HEK293 (cell line): ENCODE measurements around the gene SPAG5.

Experiments used
- CTCF ChIA-PET: fragments of 350-600 bp; formaldehyde crosslinking; extraction: SDS; loops from one replicate; lab custom pipeline; 2021; ENCODE audit warnings: antibody characterized with exemption; lab: Yijun Ruan, JAX
- POLR2A ChIA-PET: fragments of 300-600 bp; formaldehyde crosslinking; extraction: SDS; loops from one replicate; lab custom pipeline; 2020; ENCODE audit warnings: antibody characterized with exemption, inconsistent platforms; lab: Yijun Ruan, JAX
- H3K27ac ChIP-seq: fragments of 200-500 bp; sonication (Bioruptor generic); 2 replicates; pipeline ENCODE4 v1.5.1; 2014; ENCODE audit warnings: low read depth, low read length, control low read depth, inconsistent platforms; ENCODE audit errors: extremely low read depth
- H3K36me3 ChIP-seq, 2 experiments: fragments of 200-500 bp in 1 of 2; sonication (Bioruptor generic) in 1 of 2; 1 replicate in 1 of 2; 2 replicates in 1 of 2; pipeline ENCODE4 v1.5.1; 2014 to 2017; ENCODE audit warnings: inconsistent platforms in 2 of 2, low read length in 2 of 2; ENCODE audit not compliant: control insufficient read depth in 2 of 2, insufficient read depth in 1 of 2
- H3K4me1 ChIP-seq: fragments of 200-500 bp; sonication (Bioruptor generic); 2 replicates; pipeline ENCODE4 v1.5.1; 2014; ENCODE audit warnings: mild to moderate bottlenecking, low read length, inconsistent platforms; ENCODE audit not compliant: control insufficient read depth, insufficient read depth
- H3K4me3 ChIP-seq: 2 replicates; pipeline ENCODE4 v1.5.1; 2011; ENCODE audit warnings: low read depth, mild to moderate bottlenecking, control low read depth, low read length, moderate library complexity
- H3K9me3 ChIP-seq: fragments of 200-500 bp; sonication (Bioruptor generic); 2 replicates; pipeline ENCODE4 v1.5.1; 2014; ENCODE audit warnings: low read depth, low read length, inconsistent platforms; ENCODE audit not compliant: control insufficient read depth, insufficient read depth
- GLIS1 ChIP-seq: fragments of 450-650 bp; formaldehyde crosslinking; IDR thresholded peaks from 2 replicates; pipeline ENCODE4 v1.5.1; 2016; ENCODE audit warnings: missing biosample characterization, missing genetic modification characterization
- IKZF3 ChIP-seq: fragments of 450-650 bp; IDR thresholded peaks from 2 replicates; pipeline ENCODE4 v1.5.0; 2018; ENCODE audit warnings: missing biosample characterization, mild to moderate bottlenecking, missing genetic modification characterization, moderate library complexity
- KLF1 ChIP-seq: fragments of 450-650 bp; formaldehyde crosslinking; IDR thresholded peaks from 2 replicates; pipeline ENCODE4 v1.5.1; 2016; ENCODE audit warnings: missing biosample characterization, missing genetic modification characterization
- KLF9 ChIP-seq: fragments of 450-650 bp; formaldehyde crosslinking; IDR thresholded peaks from 2 replicates; pipeline ENCODE4 v1.5.1; 2016; ENCODE audit warnings: missing biosample characterization, missing genetic modification characterization, low read depth
- ZIC2 ChIP-seq: fragments of 450-650 bp; formaldehyde crosslinking; IDR thresholded peaks from 2 replicates; pipeline ENCODE4 v1.5.1; 2016; ENCODE audit warnings: missing biosample characterization, missing genetic modification characterization
- ZNF221 ChIP-seq: fragments of 450-650 bp; formaldehyde crosslinking; IDR thresholded peaks from 2 replicates; pipeline ENCODE4 v1.5.1; 2017; ENCODE audit warnings: missing biosample characterization, missing genetic modification characterization, borderline replicate concordance
- ZNF473 ChIP-seq: fragments of 450-650 bp; formaldehyde crosslinking; IDR thresholded peaks from 2 replicates; pipeline ENCODE4 v1.5.1; 2017; ENCODE audit warnings: missing biosample characterization, missing genetic modification characterization
- ZNF510 ChIP-seq: fragments of 450-650 bp; formaldehyde crosslinking; IDR thresholded peaks from 2 replicates; pipeline ENCODE4 v1.5.1; 2018; ENCODE audit warnings: mild to moderate bottlenecking, missing genetic modification characterization, missing biosample characterization; ENCODE audit not compliant: insufficient replicate concordance
- ZNF585B ChIP-seq: fragments of 450-650 bp; formaldehyde crosslinking; IDR thresholded peaks from 2 replicates; pipeline ENCODE4 v1.5.1; 2016; ENCODE audit warnings: missing biosample characterization, missing genetic modification characterization
- ZNF664 ChIP-seq: fragments of 450-650 bp; formaldehyde crosslinking; IDR thresholded peaks from 2 replicates; pipeline ENCODE4 v1.5.1; 2016; ENCODE audit warnings: missing biosample characterization, missing genetic modification characterization
- ZNF76 ChIP-seq: fragments of 450-650 bp; formaldehyde crosslinking; IDR thresholded peaks from 2 replicates; pipeline ENCODE4; 2016; ENCODE audit warnings: low read depth, missing biosample characterization, missing genetic modification characterization, borderline replicate concordance
- ZNF776 ChIP-seq: fragments of 450-650 bp; formaldehyde crosslinking; IDR thresholded peaks from 2 replicates; pipeline ENCODE4 v1.5.0; 2017; ENCODE audit warnings: missing biosample characterization, missing genetic modification characterization, borderline replicate concordance
- TF ChIP-seq, protein P1 (sequence below): fragments of 450-650 bp; formaldehyde crosslinking; IDR thresholded peaks from 2 replicates; pipeline ENCODE4 v1.5.1; 2017; ENCODE audit warnings: missing biosample characterization, missing genetic modification characterization
- TF ChIP-seq, protein P2 (sequence below): fragments of 450-650 bp; formaldehyde crosslinking; IDR thresholded peaks from 2 replicates; pipeline ENCODE4 v1.5.1; 2016; ENCODE audit warnings: missing biosample characterization, missing genetic modification characterization
- TF ChIP-seq, protein P3 (sequence below): fragments of 450-650 bp; formaldehyde crosslinking; IDR thresholded peaks from 2 replicates; pipeline ENCODE4 v1.5.1; 2017; ENCODE audit warnings: missing biosample characterization, missing genetic modification characterization
- TF ChIP-seq, protein P4 (sequence below): fragments of 450-650 bp; formaldehyde crosslinking; IDR thresholded peaks from 2 replicates; pipeline ENCODE4 v1.5.1; 2016; ENCODE audit warnings: missing biosample characterization, missing genetic modification characterization, borderline replicate concordance
- TF ChIP-seq, protein P5 (sequence below): fragments of 450-650 bp; formaldehyde crosslinking; IDR thresholded peaks from 2 replicates; pipeline ENCODE4 v1.5.1; 2016; ENCODE audit warnings: missing biosample characterization, missing genetic modification characterization, low read depth

The SPAG5 gene

DNA sequence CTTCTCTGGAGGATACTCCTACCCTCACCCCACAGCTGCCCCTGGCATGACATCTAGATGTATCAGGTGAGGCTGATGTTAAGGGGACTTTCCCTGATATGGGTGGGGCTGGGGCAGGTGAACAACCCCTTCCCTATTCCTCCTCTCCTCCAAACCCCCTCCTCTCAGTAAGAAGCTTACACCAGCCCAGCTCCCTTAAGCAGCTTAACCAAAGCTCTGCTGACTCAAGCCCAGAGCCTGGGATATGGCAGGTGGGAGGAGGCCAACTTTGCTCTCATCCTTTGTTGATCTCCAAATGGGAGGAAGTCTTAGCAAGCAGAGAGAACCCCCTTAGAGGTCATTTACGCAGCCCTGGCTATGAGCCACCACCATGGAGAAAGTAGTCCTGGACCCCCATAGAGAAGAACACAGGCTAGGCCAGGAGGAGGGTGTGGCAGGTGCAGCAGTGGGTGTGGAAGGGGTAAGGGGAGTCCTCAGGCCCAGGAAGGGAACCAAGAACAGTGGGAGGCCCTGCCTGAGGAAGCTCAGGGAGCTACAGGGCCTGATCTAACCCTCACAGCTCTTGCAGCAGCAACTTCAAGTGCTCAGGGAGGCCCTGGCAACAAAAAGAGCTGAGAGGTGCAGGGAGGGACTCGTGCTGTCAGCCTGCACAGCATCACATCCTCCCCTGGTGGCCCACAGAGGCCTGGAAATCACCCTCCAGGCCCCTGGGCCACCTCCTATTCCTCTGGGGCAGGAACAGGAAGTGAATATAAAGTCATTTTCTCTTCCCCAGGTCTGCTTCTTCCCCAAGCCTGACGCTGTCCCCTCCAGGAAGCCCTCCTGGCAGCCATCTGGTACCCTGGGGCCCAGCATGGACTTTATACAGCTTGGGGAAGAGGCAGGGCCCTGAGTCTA, 49.3 kb downstream of the SPAG5 start:
- POLR2A ChIA-PET, result interaction anchor here (1.4 to 8.9 kb wide), 2 partner anchors 22 to 27 kb away, joined by 4 to 68 read pairs; partner anchors contain the start of gene PIGS
- Histone ChIP-seq H3K36me3 (peaks cover 18 to 38% of the 10 kb centered on the region in 2 experiments), H3K4me3 (no peak overlapping the region), H3K9me3 (no peaks in the 10 kb centered on the region), H3K4me1 (peaks cover 14% of the 10 kb centered on the region), H3K27ac (no peak overlapping the region)
- TF ChIP-seq GLIS1 (tag by site-specific recombination), result peak; percentile 89
- TF ChIP-seq, protein P1, sequence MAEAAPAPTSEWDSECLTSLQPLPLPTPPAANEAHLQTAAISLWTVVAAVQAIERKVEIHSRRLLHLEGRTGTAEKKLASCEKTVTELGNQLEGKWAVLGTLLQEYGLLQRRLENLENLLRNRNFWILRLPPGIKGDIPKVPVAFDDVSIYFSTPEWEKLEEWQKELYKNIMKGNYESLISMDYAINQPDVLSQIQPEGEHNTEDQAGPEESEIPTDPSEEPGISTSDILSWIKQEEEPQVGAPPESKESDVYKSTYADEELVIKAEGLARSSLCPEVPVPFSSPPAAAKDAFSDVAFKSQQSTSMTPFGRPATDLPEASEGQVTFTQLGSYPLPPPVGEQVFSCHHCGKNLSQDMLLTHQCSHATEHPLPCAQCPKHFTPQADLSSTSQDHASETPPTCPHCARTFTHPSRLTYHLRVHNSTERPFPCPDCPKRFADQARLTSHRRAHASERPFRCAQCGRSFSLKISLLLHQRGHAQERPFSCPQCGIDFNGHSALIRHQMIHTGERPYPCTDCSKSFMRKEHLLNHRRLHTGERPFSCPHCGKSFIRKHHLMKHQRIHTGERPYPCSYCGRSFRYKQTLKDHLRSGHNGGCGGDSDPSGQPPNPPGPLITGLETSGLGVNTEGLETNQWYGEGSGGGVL (tag by site-specific recombination), result peak; percentile 22; the same call in 1 of the 2 replicates
- peak; percentile 92 for TF ChIP-seq ZIC2 (tag by site-specific recombination)
- peak; percentile 63 for TF ChIP-seq KLF1 (tag by site-specific recombination)
- TF ChIP-seq ZNF585B, result no peak
- no peak for TF ChIP-seq ZNF776 (tag by site-specific recombination)
- TF ChIP-seq, protein P2, sequence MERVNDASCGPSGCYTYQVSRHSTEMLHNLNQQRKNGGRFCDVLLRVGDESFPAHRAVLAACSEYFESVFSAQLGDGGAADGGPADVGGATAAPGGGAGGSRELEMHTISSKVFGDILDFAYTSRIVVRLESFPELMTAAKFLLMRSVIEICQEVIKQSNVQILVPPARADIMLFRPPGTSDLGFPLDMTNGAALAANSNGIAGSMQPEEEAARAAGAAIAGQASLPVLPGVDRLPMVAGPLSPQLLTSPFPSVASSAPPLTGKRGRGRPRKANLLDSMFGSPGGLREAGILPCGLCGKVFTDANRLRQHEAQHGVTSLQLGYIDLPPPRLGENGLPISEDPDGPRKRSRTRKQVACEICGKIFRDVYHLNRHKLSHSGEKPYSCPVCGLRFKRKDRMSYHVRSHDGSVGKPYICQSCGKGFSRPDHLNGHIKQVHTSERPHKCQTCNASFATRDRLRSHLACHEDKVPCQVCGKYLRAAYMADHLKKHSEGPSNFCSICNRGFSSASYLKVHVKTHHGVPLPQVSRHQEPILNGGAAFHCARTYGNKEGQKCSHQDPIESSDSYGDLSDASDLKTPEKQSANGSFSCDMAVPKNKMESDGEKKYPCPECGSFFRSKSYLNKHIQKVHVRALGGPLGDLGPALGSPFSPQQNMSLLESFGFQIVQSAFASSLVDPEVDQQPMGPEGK (tag by site-specific recombination), result peak; percentile 37; the same call in 1 of the 2 replicates
- peak; percentile 39; the same call in 1 of the 2 replicates for TF ChIP-seq KLF9 (tag by site-specific recombination)
- TF ChIP-seq, protein P3, sequence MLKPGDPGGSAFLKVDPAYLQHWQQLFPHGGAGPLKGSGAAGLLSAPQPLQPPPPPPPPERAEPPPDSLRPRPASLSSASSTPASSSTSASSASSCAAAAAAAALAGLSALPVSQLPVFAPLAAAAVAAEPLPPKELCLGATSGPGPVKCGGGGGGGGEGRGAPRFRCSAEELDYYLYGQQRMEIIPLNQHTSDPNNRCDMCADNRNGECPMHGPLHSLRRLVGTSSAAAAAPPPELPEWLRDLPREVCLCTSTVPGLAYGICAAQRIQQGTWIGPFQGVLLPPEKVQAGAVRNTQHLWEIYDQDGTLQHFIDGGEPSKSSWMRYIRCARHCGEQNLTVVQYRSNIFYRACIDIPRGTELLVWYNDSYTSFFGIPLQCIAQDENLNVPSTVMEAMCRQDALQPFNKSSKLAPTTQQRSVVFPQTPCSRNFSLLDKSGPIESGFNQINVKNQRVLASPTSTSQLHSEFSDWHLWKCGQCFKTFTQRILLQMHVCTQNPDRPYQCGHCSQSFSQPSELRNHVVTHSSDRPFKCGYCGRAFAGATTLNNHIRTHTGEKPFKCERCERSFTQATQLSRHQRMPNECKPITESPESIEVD (tag by site-specific recombination), result no peak
- TF ChIP-seq, protein P4, sequence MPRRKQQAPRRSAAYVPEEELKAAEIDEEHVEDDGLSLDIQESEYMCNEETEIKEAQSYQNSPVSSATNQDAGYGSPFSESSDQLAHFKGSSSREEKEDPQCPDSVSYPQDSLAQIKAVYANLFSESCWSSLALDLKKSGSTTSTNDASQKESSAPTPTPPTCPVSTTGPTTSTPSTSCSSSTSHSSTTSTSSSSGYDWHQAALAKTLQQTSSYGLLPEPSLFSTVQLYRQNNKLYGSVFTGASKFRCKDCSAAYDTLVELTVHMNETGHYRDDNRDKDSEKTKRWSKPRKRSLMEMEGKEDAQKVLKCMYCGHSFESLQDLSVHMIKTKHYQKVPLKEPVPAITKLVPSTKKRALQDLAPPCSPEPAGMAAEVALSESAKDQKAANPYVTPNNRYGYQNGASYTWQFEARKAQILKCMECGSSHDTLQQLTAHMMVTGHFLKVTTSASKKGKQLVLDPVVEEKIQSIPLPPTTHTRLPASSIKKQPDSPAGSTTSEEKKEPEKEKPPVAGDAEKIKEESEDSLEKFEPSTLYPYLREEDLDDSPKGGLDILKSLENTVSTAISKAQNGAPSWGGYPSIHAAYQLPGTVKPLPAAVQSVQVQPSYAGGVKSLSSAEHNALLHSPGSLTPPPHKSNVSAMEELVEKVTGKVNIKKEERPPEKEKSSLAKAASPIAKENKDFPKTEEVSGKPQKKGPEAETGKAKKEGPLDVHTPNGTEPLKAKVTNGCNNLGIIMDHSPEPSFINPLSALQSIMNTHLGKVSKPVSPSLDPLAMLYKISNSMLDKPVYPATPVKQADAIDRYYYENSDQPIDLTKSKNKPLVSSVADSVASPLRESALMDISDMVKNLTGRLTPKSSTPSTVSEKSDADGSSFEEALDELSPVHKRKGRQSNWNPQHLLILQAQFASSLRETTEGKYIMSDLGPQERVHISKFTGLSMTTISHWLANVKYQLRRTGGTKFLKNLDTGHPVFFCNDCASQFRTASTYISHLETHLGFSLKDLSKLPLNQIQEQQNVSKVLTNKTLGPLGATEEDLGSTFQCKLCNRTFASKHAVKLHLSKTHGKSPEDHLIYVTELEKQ, result no peak
- 0 out of 2 replicates have a peak, but pooled peaks have one; percentile 14 for TF ChIP-seq IKZF3 (tag by site-specific recombination)
- CTCF ChIA-PET, result interaction anchor here (0.5 to 6.8 kb wide), 20 partner anchors 9 to 509 kb away, joined by 3 to 46 read pairs (median 5); partner anchors contain the start of genes PIGS and RSKR

DNA sequence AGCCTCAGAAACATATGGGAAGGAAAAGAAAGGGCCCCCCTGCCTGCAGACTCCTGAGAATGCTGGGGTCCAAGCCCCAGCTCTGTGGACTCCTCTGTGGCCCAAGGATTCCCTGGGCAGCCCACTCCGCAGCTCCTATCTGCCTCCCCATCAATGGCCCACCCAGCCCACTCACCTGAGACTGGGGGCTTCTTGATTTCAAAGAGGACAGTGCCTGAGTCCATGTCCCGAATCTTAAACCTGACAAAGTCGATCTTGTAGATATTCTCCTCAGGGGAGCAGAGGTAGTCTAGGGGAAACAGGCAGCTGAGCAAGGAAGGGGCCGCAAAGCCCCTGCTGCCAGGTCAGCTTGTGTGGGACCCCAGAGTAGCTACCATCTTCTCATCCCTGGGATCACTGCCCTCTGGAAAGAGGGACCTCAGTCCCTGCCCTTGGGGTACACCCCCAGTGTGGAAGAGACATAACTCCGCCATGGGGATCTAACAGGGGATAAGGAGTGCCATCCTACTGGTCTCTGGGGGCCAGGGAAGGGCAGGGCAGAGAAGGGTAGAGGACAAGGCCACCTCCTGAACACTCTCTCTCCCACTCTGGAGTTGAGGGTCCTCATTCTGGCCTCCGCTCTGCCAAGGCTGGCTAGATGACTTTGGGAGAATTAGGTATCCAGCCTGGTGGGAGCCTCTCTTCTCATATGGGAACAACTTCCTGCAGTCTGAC, 50.3 kb downstream of the SPAG5 start:
- CTCF ChIA-PET, result interaction anchor here (0.5 to 6.8 kb wide), 20 partner anchors 8 to 510 kb away, joined by 3 to 46 read pairs (median 4); partner anchors contain the start of genes PIGS and RSKR
- peaks cover 14% of the 10 kb centered on the region for H3K4me1 ChIP-seq
- POLR2A ChIA-PET, result interaction anchor here (8.9 kb wide), 1 partner anchor 23 kb away, joined by 68 read pairs; the partner anchor contains the start of gene PIGS
- TF ChIP-seq, protein P5, sequence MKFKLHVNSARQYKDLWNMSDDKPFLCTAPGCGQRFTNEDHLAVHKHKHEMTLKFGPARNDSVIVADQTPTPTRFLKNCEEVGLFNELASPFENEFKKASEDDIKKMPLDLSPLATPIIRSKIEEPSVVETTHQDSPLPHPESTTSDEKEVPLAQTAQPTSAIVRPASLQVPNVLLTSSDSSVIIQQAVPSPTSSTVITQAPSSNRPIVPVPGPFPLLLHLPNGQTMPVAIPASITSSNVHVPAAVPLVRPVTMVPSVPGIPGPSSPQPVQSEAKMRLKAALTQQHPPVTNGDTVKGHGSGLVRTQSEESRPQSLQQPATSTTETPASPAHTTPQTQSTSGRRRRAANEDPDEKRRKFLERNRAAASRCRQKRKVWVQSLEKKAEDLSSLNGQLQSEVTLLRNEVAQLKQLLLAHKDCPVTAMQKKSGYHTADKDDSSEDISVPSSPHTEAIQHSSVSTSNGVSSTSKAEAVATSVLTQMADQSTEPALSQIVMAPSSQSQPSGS (tag by site-specific recombination), result no peak
- TF ChIP-seq ZNF473, result no peak
- no peak for TF ChIP-seq ZNF76 (tag by site-specific recombination)
- TF ChIP-seq ZNF664, result no peak
- TF ChIP-seq ZNF510 (tag by site-specific recombination), result no peak
- no peak for TF ChIP-seq ZNF221 (tag by site-specific recombination)
- TF ChIP-seq, all 188 proteins: peak for 0
- Histone ChIP-seq H3K4me3 (no peak overlapping the region), H3K36me3 (peaks cover 10 to 29% of the 10 kb centered on the region in 2 experiments), H3K27ac (no peak overlapping the region), H3K9me3 (no peaks in the 10 kb centered on the region)
